Endothelial cell (in vitro differentiated cells): ENCODE measurements around the gene COG5. TPM values are rescaled to one million over a fixed set of nuclear protein-coding genes. Genes with fewer than 3 reads are reported as not detected.

Experiments used
- DNase-seq: peaks from one replicate; pipeline ENCODE4 v3.0.0; 2021; ENCODE audit warnings: low spot score
- H3K27ac Mint-ChIP-seq: one replicate; pipeline ENCODE4 v1.8.0; 2021; ENCODE audit warnings: mixed read lengths, inconsistent platforms; ENCODE audit not compliant: unreplicated experiment
- H3K27me3 Mint-ChIP-seq: one replicate; pipeline ENCODE4 v1.8.0; 2021; ENCODE audit warnings: mild to moderate bottlenecking, moderate library complexity, mixed read lengths, inconsistent platforms; ENCODE audit not compliant: unreplicated experiment
- H3K36me3 Mint-ChIP-seq: one replicate; pipeline ENCODE4 v1.8.0; 2021; ENCODE audit warnings: mild to moderate bottlenecking, low read depth, mixed read lengths, inconsistent platforms; ENCODE audit not compliant: unreplicated experiment
- H3K4me1 Mint-ChIP-seq: one replicate; pipeline ENCODE4 v1.8.0; 2021; ENCODE audit warnings: mild to moderate bottlenecking, mixed read lengths, inconsistent platforms; ENCODE audit not compliant: unreplicated experiment
- H3K4me3 Mint-ChIP-seq: one replicate; pipeline ENCODE4 v1.8.0; 2021; ENCODE audit warnings: mild to moderate bottlenecking, mixed read lengths, inconsistent platforms; ENCODE audit not compliant: unreplicated experiment
- H3K9me3 Mint-ChIP-seq: one replicate; pipeline ENCODE4 v1.8.0; 2021; ENCODE audit warnings: mixed read lengths, inconsistent platforms; ENCODE audit not compliant: unreplicated experiment
- total RNA-seq: library from RNA; stranded (reverse); fragmentation: NEBNext Ultra II Directional; extraction: Animal tissue kit (Norgen Biotek cat#: 25700); gene quantifications from one replicate; pipeline ENCODE4 v1.2.1, GENCODE V29; 2021; ENCODE audit not compliant: unreplicated experiment
- TF ChIP-seq, protein P1 (sequence below): fragments of 200-600 bp; sonication (generic); IDR thresholded peaks from one replicate; pipeline ENCODE4 v1.5.0; 2021; ENCODE audit warnings: antibody characterized with exemption; ENCODE audit not compliant: unreplicated experiment

COG5 gene
- total RNA-seq, 1 donor from 2014 or later, result 26.7 TPM

DNA sequence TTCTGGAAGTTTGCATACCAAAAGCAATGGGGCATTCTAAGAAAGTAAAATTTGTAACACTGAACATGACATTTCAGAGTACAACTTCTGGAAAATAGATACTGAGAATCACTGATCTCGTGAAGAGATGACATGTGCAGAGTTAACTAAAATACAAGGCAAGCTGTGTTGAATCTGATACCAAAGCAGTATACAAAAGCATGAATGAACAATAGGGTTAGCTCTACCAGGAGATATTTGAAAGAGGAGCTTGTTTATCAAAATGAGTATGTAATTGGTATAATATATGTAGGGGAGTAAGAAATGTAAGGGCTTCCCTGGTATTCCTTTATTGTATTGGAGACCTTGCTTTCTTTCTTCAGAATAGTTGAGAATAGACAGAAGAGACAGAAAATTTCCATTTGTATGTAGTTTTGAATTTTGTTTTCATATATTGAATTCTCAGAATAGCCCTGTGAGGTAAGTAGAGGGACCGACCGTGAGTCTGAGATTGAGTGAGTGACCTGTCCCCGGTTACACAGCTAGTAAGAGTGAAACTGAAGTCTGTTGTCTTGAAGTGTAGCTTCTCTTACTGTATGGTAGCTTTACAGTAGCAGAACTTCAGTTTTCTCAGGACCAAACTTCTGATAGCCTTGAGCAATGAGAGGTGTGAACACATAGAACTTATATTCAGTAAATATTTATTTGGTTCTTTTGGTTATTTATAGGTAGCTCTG is 389.9 kb downstream of the COG5 start:
- Mint-ChIP-seq H3K27ac (no peak overlapping the region), H3K27me3 (peaks cover 4% of the 10 kb centered on the region), H3K36me3 (peaks cover 2% of the 10 kb centered on the region), H3K9me3 (no peaks in the 10 kb centered on the region), H3K4me1 (peaks cover 18% of the 10 kb centered on the region), H3K4me3 (no peak overlapping the region)
- TF ChIP-seq, protein P1, sequence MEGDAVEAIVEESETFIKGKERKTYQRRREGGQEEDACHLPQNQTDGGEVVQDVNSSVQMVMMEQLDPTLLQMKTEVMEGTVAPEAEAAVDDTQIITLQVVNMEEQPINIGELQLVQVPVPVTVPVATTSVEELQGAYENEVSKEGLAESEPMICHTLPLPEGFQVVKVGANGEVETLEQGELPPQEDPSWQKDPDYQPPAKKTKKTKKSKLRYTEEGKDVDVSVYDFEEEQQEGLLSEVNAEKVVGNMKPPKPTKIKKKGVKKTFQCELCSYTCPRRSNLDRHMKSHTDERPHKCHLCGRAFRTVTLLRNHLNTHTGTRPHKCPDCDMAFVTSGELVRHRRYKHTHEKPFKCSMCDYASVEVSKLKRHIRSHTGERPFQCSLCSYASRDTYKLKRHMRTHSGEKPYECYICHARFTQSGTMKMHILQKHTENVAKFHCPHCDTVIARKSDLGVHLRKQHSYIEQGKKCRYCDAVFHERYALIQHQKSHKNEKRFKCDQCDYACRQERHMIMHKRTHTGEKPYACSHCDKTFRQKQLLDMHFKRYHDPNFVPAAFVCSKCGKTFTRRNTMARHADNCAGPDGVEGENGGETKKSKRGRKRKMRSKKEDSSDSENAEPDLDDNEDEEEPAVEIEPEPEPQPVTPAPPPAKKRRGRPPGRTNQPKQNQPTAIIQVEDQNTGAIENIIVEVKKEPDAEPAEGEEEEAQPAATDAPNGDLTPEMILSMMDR, result no peak
- DNase-seq, result no peak

DNA sequence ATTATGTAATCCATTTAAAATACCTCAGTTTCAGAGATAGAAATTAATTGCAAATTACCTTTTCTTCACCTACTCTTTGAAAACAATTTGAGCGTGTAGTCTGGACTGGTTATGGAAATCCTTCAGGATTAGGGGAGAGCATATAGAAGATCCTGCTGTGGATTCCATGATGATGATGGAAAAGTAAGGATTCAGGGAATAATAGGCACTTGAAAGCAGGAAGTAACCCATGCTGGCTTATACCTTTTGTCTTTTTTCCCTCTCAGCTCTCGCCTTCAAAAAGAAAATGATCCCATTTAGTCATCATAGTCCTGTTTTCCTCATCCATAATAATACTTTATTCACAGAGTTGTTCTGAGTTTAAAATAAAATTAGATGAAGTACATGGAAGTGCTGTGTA is 390.5 kb downstream of the COG5 start:
- no peak overlapping the region for H3K4me3 Mint-ChIP-seq
- H3K4me1 Mint-ChIP-seq, result peaks cover 25% of the 10 kb centered on the region
- no peak for DNase-seq
- H3K27ac Mint-ChIP-seq, result no peak overlapping the region
- TF ChIP-seq, protein P1, result no peak
- H3K9me3 Mint-ChIP-seq, result peaks cover 5% of the 10 kb centered on the region
- H3K27me3 Mint-ChIP-seq, result peaks cover 11% of the 10 kb centered on the region
- peaks cover 6% of the 10 kb centered on the region for H3K36me3 Mint-ChIP-seq

DNA sequence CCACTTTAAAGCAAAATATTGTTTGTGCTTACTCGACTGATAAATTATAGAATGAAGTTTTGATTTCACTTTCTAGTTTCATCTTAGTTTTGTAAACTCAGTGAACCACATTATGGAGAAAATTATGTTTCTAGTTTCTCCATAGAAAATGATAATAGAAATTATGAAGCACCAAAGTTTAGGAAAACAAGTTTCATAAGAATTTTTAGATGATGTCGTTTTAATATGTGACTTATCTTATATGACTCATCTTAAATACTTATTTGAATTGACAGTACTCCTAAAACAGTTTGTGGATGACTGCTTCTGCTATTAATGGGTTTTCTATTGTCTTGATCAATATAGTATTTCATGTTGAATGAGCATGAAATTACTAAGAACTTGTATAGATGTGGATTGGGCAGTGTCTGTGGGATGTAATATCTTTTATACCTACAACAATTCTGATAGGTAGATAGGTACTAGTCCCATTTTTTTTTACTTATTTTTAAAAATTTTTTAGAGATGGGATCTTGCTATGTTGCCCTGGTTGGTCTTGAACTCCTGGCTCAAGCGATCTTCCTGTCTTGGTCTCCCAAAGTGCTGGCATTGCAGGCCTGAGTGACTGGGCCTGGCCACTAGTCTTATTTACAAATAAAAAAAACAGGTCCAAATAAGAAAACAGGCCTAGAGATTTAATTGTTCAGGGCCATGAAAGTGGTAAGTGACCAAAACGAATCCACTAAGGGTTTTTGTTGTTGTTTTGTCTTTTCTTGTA is 391.3 kb downstream of the COG5 start:
- TF ChIP-seq, protein P1, result no peak
- no peak overlapping the region for H3K4me3 Mint-ChIP-seq
- peaks cover 9% of the 10 kb centered on the region for H3K36me3 Mint-ChIP-seq
- H3K27me3 Mint-ChIP-seq, result peaks cover 18% of the 10 kb centered on the region
- H3K9me3 Mint-ChIP-seq, result peaks cover 6% of the 10 kb centered on the region
- H3K27ac Mint-ChIP-seq, result no peak overlapping the region
- DNase-seq, result no peak
- peaks cover 31% of the 10 kb centered on the region for H3K4me1 Mint-ChIP-seq

DNA sequence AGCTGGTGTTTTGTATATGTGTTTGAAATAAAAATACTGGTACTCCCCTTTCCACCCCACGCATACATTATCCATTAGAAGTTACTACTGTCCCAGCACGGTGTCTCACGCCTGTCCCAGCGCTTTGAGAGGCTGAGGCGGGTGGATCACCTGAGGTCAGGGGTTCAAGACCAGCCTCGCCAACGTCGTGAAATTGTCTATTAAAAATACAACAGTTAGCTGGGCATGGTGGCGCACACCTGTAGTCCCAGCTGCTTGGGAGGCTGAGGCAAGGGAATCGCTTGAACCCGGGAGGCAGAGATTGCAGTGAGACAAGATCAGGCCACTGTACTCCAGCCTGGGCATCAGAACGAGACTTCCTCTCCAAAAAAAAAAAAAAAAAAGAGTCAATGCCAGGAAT is 392.2 kb downstream of the COG5 start:
- TF ChIP-seq, protein P1, result no peak
- Mint-ChIP-seq H3K27me3 (peaks cover 19% of the 10 kb centered on the region), H3K4me3 (no peak overlapping the region), H3K36me3 (peaks cover 10% of the 10 kb centered on the region), H3K4me1 (peaks cover 34% of the 10 kb centered on the region), H3K9me3 (peaks cover 6% of the 10 kb centered on the region), H3K27ac (no peak overlapping the region)
- no peak for DNase-seq
